Globus pallidus (tissue), 1 donor: ENCODE results near the gene DDN.

Experiments
- DNase-seq: peaks from one replicate; pipeline ENCODE4 v3.0.0-alpha.2; 2015; ENCODE audit warnings: low spot score

DDN gene

GRCh38 chr12:48966177-48966895, 32.8 kb downstream of the DDN start:
- DNase-seq: no peak

GRCh38 chr12:48965298-48965838, 33.8 kb downstream of the DDN start:
- DNase-seq: no peak

- DNase-seq: no peak
Observed at GRCh38 chr12:48961801-48962200, 37.4 kb downstream of the DDN start.

GRCh38 chr12:48961331-48961730, 37.8 kb downstream of the DDN start:
- no peak for DNase-seq

- DNase-seq: no peak
Observed at GRCh38 chr12:48960834-48961233, 38.3 kb downstream of the DDN start.

- DNase-seq: no peak
Observed at GRCh38 chr12:48958049-48958388, 41.2 kb downstream of the DDN start.

GRCh38 chr12:48957141-48958048, 41.8 kb downstream of the DDN start, which contains the start of gene ARF3:
Gene ARF3, minus strand, starts transcription at chr12:48957487. Its CDS starts 16,392 bp downstream, at chr12:48941095.
- DNase-seq: peak; percentile 87

GRCh38 chr12:48956279-48957140, 42.7 kb downstream of the DDN start:
- DNase-seq: peak; percentile 74

- no peak for DNase-seq
Observed at GRCh38 chr12:48954841-48955501, 44.2 kb downstream of the DDN start.

- no peak for DNase-seq
Observed at GRCh38 chr12:48954061-48954460, 45.1 kb downstream of the DDN start.

- DNase-seq: no peak
Observed at GRCh38 chr12:48952691-48953090, 46.5 kb downstream of the DDN start.

GRCh38 chr12:48947727-48948126, 51.4 kb downstream of the DDN start:
- DNase-seq: no peak

- DNase-seq: no peak
Observed at GRCh38 chr12:48946943-48947342, 52.2 kb downstream of the DDN start.

GRCh38 chr12:48946205-48946604, 53.0 kb downstream of the DDN start:
- DNase-seq: no peak
